Cardiac septum (tissue), 1 donor: Measurements from ENCODE around the gene CASZ1. TPM values are rescaled to one million over a fixed set of nuclear protein-coding genes. Genes with fewer than 3 reads are reported as not detected.

Source experiments
- DNase-seq: peaks from one replicate; pipeline ENCODE4 v3.0.0-alpha.2; 2020; ENCODE audit warnings: low spot score
- intact Hi-C: fragments of 100-400 bp; cut with DNase I; formaldehyde crosslinking; loops from one replicate; pipeline ENCODE4 v1.14.0; 2022
- total RNA-seq: library from RNA; stranded (reverse); fragmentation: NEBNext Ultra II Directional; extraction: Animal tissue kit (Norgen Biotek cat#: 25700); gene quantifications from one replicate; pipeline ENCODE4 v1.2.1, GENCODE V29; 2021
- donor health status: DM: no; HTN: no; CAD: no.

The CASZ1 gene
- total RNA-seq, 1 donor from 2014 or later: 82.0 TPM

DNA sequence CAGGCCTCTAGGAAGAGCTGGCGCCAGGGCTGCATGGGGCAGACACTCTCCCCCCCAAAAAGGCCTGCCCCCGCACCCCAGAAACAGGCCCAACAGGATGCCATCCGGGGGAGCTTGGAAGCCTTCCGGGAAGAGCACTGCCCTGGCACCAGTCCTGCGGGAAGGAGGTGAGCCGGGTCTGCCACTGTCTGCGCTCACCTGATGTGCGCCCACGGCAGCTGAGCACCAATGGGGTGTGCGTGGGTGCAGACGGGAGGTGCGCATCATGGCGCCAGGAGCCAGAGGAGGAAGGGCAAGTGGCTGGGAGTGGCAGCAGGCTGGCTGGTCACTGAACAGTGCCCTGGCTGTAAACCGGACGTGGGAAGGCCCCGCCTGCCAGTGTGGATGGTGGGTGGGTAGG, 73.6 kb downstream of the CASZ1 start:
- DNase-seq: no peak

DNA sequence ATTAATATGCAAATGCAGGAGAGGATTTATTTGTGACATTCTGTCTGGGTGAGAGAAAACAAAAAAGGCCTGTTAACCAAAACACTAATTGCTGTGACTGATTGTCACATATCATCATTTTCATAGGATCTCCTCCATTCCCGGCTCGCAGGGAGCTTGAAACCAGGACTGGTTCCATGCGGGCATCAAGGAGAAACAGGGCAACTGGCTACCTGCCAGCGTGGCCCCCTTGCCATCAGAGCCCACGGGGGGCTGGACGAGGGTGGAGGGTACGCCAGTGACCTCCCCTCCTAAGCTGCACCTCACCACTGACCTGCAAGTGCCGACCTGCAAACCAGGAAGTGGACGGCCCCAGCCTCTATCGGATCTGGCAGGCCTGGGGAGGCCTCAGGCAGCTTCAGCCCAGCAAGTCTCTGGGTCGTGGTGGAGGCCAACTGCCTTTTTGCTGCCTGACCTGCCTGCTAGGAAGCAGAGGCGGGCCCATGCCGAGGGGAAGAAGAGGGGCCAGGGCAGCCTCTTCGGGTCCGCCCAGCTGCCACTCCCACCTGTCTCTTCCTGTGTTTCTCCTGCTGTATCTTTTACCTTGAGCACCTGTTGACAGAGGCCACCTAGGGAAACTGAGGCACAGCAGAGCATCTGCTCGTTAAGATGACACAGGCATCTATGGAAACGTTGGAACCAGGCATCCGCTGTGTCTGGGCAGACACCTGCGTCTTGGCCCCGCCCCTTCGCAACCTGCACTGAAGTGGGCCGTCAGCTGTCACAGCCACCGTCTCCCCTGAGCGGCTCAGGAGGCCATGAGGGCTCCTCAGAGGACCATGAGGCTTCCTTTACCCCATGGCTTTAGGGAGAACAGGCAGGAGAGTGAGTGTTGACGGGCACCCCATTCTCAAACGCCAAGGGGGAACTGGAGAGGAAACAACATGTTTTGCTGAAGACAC, 74.8 kb downstream of the CASZ1 start:
- intact Hi-C loops: loop anchor here (10.0 kb wide), 1 partner anchor 143 kb away; no protein-coding TSS in a partner anchor
- no peak for DNase-seq

More for the DNA sequence above, 73.6 kb downstream of the CASZ1 start:
- intact Hi-C loops: loop anchor here (10.0 kb wide), 1 partner anchor 142 kb away; no protein-coding TSS in a partner anchor

DNA sequence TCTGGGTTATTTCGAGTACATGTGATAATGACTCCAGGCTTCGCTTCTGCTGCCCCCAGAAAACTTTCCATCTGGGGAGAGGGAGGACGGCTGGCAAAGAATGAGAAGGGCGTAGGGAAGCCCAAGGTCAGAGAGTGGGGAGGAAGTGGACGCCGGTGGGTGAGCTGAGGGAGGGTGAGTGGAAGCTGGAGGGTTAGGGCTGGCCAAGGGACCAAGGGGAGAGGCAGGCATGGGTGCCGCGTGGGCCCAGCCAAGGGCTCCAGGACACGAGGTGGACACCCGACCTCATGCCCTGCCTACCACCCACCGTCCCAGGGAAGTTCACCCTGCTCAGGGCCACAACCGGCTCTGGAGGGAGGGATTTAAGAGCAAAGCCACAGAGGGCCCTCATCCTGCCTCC, 75.8 kb downstream of the CASZ1 start:
- intact Hi-C loops: loop anchor here (10.0 kb wide), 1 partner anchor 144 kb away; no protein-coding TSS in a partner anchor
- DNase-seq: no peak

DNA sequence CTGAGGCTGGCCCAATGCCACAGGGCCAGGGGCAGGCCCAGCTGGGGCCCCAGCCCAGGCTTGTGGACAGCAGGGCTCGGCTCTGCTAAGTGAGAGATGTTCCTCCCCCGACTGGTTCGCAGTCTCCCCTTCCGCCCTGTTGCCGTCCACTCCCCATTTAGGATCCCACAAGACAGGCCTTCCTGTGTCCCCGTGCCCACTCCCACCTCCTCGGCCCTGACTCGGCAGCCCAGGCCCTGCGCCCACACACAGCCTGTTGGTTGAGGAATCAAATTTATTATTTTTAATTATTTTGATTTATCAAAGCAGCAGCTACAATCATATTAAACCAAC, 78.4 kb downstream of the CASZ1 start:
- no peak for DNase-seq
- intact Hi-C loops: no loop called here

DNA sequence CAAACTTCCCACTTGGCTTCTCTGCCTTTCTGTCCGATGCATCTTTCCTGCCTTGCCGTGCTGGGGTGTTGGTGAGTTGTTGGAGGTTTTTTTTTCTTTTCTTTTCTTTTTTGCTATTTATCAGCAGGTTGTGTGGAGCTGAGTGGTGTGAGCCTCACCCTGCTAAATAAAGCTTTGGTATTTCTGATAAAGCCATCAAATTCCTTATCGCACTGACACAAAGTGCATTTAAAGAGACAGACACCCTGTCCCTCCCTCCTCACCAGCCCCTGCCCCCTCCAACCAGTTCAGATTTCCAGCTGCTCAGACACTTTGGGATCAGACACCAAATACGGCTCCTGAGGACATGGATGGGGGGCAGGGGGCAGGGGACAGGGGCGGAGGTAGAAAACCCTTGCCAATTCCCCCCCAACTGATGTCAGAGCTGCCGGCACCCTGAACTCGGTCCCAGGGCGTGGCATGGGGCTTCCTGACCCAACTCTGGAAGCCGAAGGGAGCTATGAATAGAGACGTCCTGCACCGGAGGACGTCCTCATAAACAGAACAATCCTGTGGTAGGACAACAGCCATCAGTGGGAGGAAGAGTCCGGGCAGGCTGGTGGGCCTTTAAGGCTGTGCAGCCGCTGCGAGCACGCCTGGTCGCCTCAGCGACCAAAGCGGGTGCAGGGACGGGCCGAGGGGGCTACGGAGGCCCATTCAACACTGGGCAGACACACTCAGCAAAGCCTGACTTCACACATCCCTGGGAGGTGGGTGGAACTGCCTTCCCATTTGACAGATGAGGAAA, 79.0 kb downstream of the CASZ1 start:
- intact Hi-C loops: no loop called here
- no peak for DNase-seq

DNA sequence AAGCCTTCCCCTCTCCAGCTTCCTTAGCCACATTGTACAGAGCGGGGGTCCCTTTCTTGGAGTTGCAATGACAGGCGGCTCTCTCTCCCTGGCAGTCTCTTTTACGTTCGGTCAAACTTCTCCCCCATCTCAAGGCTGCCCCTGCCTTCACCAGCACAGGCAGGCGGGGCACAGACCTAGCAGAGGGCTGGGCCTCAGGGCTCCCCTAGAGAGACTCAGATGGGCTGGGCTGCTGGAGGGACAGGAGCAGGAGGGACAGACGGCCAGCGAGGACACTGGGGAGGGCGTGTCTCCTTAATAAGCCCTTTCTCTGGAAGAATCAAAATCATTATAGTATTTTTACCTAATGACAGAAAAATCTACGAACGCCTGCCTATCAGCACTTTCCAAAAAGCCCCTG, 79.6 kb downstream of the CASZ1 start:
- intact Hi-C loops: no loop called here
- DNase-seq: no peak

DNA sequence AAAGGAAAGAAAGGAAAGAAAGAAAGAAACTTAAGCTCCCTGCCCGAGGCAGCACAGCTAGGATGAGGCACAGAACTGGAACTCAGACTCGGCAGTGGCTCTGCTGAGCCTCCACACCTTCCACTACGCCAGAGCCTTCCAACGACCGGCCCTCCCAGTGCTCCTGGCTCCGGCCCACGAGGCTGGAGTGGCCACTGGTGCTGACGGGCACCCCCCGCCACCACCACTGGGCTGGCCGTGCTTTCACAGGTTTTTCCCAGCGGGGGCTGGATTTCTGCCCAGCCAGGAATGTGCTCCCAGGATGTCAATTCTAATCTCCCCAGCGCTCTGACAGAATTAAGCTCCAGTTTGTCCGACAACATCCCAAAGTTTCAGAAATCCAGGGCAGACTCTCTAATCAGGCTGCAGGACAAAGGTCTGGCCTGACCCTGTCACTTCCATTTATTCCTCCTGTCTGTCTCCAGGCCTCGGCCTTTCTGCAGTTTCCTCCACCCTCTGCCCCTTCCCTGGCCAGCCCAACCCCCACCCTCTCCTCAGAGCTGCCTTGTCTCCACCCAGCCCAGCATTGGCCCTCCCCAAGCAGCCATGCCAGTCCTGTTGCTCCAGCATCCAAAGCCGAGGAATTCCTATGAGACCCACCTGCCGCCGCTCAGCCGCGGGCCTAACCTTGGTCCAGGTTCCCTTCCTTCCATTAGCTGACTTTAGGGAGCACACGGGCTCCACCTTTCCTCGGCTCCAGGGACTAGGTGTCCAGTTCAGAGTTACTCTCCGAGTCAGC, 81.9 kb downstream of the CASZ1 start:
- intact Hi-C loops: no loop called here
- no peak for DNase-seq

DNA sequence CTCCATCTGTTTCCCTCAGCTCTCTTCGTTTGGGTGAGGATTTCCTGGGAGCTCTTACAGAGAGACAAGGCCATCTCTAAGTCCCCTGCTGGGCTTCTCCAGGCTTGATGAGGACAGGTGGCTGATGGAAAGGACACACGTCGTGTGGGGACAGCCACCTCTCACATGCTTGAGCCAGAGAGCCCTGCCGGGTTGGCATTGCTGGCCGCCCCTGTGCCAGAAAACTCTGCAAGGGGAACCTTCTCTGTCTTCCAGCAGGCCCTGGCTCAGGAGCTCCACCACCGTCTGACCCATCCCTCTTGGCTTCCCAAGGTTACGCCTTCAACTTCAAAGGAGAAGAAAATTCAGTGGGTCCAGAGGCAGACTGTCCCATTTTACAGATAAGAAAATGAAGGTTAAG, 82.8 kb downstream of the CASZ1 start:
- intact Hi-C loops: no loop called here
- no peak for DNase-seq

DNA sequence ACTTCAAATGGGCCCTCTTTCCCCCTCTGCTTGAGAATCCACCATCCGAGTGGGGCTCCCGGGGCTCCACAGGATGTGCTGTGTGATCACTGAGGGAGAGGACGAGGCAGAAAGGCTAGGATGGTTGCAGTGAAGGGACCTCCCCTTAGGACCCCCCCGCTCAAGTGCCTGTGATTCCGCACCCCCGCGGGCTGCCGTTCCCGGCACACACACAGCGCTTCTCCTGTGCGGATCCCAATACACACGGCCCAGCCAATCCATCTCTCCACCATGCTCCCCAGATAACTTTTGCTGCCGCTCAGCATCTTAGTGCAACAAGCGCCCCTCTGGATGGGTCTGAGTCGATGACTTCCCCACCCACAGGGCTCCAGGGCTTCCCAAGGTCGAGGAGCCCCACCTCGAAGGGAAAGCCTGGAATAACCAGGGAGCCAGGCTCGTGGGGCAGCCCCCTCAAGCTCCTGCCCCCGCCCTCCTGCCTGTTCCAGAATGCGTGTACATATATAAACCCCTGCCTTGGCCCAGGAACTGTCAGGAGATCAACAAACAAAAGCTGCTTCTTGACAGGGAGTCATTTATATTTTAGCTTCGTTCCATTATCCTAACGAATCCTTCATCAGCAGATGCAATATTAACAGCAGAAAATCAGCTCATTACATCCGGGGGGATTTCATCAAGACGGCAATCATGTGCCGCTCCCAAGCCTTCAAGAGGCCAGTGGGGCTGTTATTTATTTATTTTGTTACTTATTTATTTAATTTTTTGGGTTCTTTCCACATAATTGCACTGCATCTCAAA, 83.7 kb downstream of the CASZ1 start:
- intact Hi-C loops: no loop called here
- no peak for DNase-seq

DNA sequence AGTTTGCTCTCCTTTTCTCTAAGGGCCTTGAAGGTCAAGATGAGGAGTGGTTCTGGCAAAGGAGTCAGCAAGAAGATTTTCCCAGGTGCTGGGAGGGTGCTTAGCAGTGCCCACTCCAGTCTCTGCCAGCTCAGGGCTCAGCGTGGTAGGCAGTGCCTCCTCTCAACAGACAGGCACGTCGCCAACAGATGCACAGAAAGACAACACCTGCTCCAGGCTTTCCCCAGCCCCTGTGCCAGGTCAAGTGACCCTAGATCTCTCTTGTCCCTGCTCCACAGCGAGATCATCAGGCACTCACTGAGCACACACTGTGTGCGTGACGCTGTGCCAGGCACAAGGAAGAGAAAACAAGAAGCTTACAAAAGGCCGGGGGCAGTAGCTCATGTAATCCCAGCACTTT, 86.0 kb downstream of the CASZ1 start:
- intact Hi-C loops: no loop called here
- no peak for DNase-seq

DNA sequence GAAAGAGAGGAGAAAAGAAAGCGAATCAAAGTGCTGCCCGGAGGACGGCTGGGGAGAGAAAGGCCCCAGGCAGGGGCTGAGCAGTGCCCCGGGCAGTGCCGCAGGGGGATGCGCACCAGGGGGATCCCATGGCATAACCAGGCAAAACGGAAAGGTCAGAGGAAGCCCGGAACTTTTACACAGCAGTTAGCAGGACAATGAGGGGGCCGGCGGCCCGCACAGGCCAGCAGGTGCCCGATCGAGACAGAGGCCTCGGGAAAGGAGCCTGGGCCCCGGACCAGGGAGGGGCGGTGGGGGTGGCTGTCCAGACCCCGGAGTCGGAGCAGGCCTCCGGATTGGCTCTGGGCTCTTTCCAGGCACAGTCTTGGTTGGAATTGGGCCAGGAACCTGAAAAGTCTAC, 86.8 kb downstream of the CASZ1 start:
- intact Hi-C loops: no loop called here
- DNase-seq: no peak

DNA sequence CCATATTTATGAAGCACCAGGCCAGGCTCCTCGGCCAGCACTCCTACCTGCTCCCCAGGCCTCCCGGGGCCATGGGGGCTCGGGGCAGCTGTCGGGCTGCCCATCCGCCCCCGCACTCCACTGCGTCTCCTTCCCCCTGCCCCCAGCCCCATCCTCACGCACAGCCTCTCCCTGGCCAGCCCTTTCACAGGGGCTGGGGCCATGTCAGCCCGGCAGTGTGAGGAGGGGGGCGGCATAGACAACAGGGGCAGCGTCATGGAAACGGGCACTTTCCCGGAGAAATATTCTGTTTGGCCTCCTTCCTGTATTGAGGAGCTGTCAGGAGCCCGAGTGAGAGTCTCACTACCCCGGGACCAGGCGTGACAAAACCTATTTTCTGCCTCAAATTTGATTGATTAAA, 87.3 kb downstream of the CASZ1 start:
- intact Hi-C loops: no loop called here
- no peak for DNase-seq

DNA sequence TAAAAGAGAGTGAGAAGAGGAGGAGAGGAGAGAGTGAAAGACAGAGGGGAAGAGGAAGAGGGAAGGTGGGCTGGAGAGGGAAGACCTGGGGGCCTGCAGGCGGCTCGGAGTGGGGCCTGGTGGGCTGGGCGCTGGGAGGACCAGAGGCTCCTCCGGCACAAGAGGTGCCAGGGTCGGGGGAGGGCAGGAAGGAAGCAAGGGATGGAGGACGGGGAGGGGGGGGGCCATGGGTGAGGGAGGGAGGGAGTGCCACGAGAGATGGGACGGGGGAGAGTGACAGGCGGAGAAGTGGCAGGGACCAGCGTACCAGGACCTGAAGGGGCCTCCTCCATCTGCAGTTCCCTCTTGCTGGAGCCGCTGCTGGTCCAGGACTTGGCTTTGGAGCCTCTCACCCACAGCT, 87.7 kb downstream of the CASZ1 start:
- intact Hi-C loops: no loop called here
- no peak for DNase-seq

DNA sequence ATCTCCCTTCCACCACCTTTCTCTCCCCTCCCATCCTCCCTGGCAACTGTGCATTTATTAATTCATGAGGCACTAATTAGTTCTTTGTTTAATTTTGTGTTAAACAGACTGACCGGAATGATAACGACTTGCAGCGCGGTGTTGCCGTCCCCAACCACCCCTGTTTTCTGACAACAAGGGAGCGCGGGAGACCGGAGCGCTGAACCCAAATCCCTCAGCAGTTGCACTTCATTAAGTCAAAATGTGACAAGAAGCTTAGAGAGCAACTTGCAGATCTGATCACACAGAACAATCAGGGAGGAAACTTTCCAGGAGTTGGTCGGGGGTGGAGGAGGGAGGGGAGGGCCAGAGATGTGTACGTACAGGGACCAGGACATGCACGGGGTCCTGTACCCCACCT, 89.2 kb downstream of the CASZ1 start:
- DNase-seq: no peak
- intact Hi-C loops: no loop called here

DNA sequence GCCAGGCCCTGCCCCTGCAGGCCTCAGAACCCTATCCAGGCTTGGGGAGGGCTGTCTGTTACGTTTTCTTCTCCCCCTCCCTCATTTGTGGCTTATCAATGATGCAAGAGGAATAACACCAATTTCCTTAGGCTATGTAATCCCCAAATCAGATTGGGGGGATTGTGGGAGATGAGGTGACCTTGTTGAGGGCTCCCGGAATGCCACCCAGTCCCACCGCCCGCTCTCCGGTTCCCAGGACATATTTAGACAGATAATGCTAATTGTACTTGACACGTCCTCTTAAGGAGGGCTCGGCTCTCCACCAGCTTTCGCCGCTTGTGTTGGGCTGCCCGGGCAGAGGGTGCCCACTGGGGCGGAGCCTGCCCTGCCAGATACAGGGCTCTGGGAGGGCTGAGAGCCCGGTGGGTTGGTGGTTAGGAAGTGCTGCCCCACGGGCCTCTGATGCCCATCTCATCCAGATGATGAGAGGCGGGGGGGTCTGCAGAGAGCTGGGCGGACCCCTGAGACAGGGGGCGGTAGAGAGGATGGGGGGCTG, 90.0 kb downstream of the CASZ1 start:
- no peak for DNase-seq
- intact Hi-C loops: no loop called here

DNA sequence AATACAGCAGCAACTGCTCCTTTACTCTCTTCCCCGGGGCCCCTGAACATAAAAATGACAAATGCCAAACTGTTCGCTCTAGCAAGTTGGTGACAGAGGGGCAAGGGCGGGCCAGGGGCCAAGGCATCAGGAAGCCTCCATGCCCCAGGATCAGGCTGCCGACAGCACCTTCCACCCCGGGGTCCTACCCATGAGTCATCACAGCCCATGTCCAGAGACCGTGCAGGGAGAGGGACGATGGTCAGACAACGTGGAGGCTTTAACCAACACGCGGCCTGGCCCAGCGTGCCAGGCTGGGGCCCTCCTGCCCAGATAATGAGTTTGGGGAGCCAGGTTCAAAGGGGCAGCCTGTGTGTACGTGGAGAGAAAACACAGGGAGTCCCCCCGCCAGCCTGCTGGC, 90.5 kb downstream of the CASZ1 start:
- intact Hi-C loops: no loop called here
- no peak for DNase-seq

DNA sequence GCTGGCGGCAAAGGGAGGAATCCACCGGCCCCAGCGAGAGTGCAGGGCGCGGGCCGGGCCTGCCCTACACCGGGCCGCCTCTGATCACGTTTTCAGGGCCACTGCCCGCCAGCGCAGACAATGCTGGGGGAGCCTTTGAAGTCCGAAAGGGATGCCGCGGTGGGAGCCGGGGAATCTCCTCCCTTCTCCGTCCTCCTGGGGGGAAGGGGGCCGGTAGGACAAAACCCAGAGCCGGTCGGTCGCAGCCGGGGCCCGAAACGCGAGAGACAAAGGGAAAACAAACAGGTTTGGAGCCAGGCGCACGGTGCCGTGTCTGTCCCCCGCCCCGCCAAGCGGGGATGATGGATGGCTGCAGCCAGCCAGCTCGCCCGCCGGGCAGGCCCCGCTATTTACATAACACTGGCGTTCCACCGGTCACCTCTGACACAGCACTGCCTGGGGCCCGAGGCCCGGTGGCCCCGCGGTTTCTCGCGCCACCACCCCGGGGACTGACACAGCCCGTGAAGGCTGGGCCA, 92.0 kb downstream of the CASZ1 start:
- intact Hi-C loops: no loop called here
- DNase-seq: no peak

DNA sequence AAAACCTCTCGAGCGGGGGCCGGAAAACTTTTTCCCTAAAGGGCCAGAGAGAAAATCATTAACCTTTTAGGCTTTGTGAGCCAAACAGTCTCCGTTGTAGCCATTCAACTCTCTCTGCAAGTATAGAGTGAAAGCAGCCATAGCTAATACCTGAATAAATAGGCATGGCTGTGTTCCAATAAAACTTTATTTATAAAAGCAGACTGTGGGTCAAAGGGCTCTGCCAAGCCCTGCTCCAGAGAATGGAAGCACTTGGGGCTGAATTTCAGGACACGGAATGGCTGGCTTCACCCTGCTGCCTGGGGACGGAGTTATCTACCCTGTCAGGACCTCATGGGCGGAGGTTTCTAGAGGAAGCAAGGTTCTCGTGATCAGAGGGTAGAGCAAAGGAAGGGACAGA, 92.7 kb downstream of the CASZ1 start:
- DNase-seq: no peak
- intact Hi-C loops: no loop called here

DNA sequence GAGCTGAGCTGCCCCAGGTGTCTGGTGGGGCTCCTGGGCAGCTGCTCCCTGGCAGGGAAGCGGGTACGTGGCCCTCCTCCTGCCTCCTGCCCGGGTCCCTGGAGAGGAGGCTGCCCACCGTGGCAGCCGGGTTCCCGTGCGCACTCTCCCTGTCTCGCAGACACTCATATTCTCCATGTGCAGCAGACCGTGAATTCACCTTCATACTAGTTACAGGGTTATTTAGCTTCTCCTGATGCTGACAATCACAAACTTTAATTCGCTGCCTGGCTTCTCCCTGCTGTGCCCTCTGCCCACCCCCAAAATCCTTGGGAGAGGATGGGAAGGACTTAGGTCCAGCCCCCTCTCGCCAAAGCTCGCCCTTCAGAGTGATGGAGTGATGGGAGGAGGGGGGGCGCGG, 95.3 kb downstream of the CASZ1 start:
- no peak for DNase-seq
- intact Hi-C loops: no loop called here
